GM18868 (cell line): ENCODE measurements around the gene CHERP.
"Not testable (repeated sequence)": the region's sequence is repeated elsewhere in the genome, so short reads cannot be mapped to it uniquely, and the experiment has no call there.

Experiments
- ATAC-seq: cut with Tn5 transposase; IDR thresholded peaks from one replicate; pipeline ENCODE4 v1.9.1; 2021; ENCODE audit warnings: mild to moderate bottlenecking, moderate library complexity; ENCODE audit not compliant: unreplicated experiment

Gene CHERP

GRCh38 chr19:16543734-16544133, 1.5 kb upstream of the CHERP start:
- ATAC-seq: not testable (repeated sequence)

GRCh38 chr19:16542910-16543472, 754 bp upstream of the CHERP start:
- no peak for ATAC-seq

- ATAC-seq: no peak
These were observed 652 bp downstream of the CHERP start for GRCh38 chr19:16541526-16542044.

DNA sequence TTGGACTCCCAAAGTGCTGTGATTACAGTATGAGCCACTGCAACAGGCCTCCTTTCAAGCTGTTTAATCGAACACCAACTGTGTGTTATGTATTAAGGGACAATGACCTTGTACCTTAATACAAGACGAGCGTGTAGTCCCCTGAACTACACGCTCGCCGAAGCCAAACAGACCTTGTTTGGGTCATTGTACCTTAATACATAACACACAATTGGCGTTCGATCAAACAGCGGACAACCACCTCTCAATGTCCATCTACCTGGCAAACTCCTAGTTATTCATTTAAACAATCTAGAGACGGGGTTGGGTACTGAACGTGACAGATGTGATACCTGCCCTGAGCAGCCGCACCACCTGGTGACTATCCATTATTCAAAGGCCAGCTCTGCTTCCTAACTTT, 1.3 kb downstream of the CHERP start:
- no peak for ATAC-seq

DNA sequence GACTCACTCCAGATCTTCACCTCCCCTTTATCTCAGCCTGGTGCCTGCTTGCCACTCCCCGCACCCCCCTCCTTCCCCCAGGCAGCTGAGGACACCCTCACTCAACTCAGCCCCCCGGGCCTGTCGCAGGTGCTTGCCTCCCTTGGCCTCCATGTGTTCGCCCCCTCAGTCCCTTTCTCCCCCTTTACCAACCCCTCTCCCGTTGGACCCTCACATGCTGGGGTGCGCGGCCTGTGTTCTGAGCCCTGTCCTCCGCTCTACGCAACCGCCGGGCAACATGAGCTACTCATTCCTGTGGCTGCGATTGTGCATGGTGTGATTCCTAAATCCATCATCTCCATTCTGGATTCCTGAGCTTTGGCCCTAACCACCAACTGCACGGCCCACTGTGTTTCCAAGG, 5.1 kb downstream of the CHERP start:
- ATAC-seq: no peak

DNA sequence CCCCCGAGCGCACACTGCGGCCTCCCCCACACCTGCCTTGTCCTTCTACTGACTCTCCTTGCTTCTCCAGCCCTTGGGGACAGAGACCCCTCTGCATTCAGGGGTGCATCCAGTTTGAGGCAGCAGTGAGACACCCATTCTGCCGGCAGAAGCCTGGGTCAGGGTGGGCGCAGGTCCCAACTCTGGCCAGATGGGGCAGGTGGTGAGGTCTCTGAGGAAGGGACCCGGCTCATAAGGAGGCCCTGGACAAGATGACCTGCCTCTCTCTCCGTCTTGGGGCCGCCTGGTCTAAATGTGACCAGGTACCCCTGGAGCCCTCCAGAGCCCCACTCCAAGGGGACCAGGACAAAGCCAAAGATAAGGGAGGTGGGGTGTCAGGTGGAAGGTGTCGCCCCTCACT, 6.1 kb downstream of the CHERP start:
- no peak for ATAC-seq

DNA sequence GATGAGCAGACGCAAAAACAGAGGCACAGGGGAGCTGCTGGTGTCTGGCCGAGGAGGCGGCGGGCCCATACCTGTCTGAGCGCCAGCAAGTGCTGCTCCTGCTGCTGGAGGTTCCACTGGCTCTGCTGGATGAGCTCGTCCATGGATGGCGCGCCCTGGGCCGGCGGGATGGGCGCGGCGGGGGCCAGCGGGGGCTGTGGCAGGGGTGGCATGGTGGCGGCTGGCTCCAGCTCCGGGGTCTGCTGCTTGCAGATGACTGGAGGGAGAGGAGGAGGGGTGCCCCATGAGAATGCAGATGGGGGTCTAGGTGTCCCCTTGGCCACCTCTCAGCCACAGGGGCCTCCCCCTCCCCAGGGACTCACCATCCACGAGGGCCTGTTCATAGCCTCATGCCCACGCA, 6.9 kb downstream of the CHERP start:
- ATAC-seq: no peak

- no peak for ATAC-seq
These were observed 9.6 kb downstream of the CHERP start for GRCh38 chr19:16532440-16533234.

GRCh38 chr19:16531380-16531669, 10.9 kb downstream of the CHERP start:
- no peak for ATAC-seq

- ATAC-seq: no peak
These were observed 11.5 kb downstream of the CHERP start for GRCh38 chr19:16530540-16531379.

DNA sequence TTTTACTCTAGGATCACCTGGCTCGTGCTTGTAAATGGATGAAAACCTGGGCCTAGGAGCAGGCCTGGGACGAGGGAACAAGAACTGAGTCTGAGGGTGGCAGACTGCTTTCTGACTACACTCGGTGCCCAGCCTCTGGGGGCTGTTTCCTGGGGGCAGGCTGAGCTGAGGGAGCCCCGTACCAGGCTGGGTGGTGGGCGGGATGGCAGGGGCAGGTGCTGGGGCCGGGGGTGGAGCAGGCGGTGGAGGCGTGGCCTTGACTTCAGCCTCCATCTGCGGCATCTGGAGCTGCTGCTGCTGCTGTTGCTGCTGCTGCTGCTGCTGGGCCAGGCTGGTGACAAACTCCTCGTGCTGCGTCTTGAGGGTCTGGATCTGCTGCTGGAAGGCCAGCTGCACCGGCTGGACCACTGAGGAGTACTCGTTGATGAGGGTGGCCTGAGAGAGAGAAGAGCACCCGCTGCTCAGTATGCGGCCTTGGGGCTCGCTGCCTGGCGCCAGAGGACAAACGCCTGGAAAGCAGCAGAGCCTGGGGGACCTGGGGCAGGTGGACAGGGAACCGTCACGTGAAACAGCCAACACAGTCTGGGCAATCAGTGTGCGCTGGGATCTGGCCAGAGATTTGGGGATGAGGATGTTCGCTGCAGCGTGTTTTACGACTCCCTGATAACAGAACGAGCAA, 12.6 kb downstream of the CHERP start:
- no peak for ATAC-seq

- no peak for ATAC-seq
These were observed 14.2 kb downstream of the CHERP start for GRCh38 chr19:16527971-16528521.

DNA sequence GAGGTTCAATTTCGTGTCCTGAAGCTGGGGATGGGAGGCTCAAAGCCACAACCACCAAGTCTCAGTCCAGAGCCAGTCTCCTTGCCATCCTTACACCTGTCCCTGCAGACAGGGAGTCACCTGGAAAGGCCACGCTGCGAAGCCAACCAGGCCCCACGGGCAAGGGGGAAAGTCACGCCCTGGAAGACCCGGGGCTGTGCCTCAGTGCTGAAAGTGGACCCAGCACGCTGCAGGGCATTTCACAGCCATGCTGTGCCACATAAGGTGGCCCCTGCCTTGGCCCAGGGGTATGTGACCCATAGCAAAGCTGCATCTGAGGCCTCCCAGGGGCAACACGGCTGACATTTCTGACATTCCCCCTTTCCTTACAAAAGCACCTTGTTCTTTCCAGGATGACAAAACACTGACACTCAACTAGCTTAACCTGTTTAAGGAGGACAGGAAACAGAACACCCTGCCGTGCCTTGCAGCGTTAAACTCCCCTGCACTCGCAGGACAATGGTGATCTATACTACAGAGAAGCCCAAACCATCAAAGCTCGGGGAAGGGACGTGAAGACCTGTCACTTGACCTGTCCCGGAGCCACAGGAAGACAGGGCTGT, 14.8 kb downstream of the CHERP start:
- ATAC-seq: no peak

- ATAC-seq: no peak
These were observed 16.3 kb downstream of the CHERP start for GRCh38 chr19:16525751-16526481.

GRCh38 chr19:16524991-16525734, 17.1 kb downstream of the CHERP start:
- no peak for ATAC-seq

DNA sequence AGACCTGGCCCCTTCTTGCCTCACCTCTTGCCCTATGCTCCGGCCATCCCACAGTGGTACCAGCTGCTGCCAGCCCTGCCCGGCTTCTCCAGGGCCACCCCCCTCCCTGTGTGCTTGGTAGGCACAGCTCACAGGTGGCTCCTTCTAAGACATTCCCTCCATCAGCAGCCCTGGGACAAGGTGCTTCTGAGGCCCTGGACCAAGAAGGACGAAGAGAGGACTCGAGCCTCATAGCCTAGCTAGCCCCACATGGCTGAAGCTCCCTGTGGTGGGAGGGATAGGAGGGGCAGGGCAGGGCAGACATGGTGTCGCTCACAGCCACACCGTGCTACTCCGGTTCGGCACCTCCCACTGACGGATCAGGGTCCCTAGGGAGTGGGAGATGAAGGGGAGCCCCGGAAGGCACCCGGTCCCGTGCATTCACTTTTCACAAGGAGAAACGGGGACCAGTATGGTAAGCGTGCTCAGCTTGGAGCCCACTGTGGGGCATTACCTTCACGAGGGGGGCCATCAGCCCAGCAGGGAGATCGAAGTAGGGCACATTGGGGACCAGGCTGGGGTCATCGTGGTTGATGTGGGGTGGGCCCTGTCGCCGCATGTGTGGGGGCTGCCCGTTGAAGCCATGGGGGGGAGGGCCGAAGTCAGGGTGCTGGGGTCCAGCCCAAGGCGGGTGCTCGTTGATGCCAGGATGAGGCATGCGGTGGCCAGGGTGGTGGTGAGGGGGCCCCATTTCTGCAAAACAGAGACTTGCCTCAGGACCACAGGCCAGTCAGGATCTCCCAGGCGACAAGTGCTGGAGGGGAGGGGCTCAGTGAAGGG, 19.5 kb downstream of the CHERP start:
- no peak for ATAC-seq

DNA sequence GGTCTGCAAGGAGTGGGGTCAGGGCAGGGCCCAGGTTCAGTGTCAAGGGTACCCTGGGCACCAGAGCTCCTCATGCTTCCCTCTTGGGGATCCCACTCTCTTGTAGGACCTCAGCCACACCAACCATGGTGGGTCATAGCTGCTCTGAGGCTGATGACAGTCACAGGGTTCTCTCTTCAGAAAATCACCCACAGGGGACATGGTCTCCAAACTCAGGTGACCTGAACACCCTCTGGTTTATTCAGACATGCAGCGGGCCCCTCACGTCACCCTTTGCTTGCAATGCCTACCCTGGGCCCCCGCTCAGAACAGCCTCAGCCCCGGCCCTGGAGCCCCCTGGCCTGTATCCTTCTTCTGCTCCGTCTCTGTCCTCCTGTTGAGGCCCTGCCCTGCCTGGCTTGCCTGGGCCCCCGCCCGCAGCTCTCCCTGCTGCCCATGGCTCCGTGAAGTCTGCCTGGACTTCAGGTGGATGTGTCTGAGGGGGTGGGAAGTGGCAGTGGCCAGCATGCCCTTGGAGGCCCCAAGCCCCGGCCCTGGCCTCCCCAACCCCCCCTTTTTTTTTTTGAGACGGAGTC, 20.4 kb downstream of the CHERP start:
- no peak for ATAC-seq
